Activated CD4-positive, alpha-beta T cell treated with anti-CD3 and anti-CD28 coated beads, Interleukin-2, Interleukin-6, amounts not matched to agents 100 ng/mL and 50 ng/mL, durations not matched to agents 16 hours and 8 hours (primary cell): ENCODE results near the gene ZNF775.
A peak's percentile ranks its signal among the peaks of the same experiment; 100 is the strongest.

Experiments used
- DNase-seq: peaks from one replicate; pipeline ENCODE4 v3.0.0-alpha.2; 2020

ZNF775 gene

GRCh38 chr7:150369748-150370501 is 9.2 kb upstream of the ZNF775 start:
- no peak for DNase-seq

DNA sequence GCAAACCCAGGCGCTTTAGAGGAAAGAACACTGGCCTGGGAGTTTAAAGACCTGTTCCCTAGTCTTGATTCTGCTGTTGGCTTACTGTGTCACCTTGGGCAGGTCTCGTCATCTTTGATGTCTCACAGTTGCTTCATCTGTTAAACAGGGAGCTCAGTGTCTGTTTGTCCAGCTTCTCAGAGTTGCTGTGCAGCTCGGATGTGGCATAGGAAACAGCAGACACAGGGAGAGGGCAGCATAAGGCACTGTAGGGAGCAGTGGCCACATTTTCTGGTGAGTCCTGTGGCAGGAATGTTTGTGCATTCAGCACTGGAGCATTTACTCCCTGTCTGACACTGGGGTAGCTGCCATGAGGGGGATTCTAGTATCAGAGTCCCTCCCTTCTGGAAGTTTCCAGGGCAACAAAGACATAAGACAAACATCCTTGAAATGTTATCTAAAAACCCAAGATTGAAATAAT is 8.5 kb upstream of the ZNF775 start:
- DNase-seq = no peak

- no peak for DNase-seq
Observed at GRCh38 chr7:150371131-150371995, 7.8 kb upstream of the ZNF775 start.

- no peak for DNase-seq
Observed at GRCh38 chr7:150371996-150372270, 7.2 kb upstream of the ZNF775 start.

DNA sequence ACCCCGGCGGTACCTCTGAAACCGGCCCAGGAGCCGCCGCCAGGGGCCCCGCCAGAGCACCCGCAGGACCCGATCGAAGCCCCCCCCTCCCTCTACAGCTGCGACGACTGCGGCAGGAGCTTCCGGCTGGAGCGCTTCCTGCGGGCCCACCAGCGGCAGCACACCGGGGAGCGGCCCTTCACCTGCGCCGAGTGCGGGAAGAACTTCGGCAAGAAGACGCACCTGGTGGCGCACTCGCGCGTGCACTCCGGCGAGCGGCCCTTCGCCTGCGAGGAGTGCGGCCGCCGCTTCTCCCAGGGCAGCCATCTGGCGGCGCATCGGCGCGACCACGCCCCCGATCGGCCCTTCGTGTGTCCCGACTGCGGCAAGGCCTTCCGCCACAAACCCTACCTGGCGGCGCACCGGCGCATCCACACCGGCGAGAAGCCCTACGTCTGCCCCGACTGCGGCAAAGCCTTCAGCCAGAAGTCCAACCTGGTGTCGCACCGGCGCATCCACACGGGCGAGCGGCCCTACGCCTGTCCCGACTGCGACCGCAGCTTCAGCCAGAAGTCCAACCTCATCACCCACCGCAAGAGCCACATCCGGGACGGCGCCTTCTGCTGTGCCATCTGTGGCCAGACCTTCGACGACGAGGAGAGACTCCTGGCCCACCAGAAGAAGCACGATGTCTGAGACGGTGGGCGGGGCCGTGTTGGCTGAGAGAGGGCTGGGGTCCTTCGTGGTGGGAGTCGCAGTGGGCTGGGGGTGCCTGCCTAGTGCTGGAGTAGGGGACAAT is 6.7 kb upstream of the ZNF775 start:
- no peak for DNase-seq

DNA sequence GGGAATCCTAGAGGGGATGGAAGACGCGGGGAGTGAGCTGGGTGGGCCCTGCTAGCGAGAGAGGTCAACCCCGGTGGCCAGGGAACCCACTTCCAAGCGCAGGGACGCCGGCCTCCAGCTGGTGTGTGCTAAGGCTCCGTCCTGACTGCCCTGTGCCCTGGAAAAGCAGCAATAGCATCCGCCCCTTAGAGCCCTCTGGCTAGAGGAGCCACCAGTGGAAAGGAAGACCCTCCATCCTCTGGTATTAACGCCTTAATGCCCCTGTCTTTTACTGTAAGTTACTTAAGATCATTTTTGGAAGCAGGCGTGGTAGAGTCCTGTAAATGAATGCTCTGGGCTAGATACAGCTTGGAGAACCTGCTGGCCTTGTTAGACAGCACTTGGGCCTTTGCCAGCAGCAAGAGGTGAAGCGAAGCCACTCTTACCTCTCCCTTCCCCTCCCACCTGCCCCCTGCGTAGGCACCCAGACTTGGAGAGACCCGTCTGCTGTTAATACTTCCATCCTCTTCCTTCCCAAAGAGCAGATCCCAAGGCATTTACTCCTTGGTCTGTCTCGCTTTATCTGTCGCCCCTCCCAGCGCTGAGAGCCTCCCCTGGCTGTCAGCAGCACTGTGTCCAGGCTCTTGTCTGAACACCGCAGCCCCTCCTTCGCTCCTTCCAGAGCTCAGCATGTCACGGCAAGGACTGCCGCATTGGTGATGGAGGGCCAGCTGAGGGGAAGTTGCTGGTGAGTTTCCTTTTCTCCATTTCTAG is 5.9 kb upstream of the ZNF775 start:
- DNase-seq = no peak

DNA sequence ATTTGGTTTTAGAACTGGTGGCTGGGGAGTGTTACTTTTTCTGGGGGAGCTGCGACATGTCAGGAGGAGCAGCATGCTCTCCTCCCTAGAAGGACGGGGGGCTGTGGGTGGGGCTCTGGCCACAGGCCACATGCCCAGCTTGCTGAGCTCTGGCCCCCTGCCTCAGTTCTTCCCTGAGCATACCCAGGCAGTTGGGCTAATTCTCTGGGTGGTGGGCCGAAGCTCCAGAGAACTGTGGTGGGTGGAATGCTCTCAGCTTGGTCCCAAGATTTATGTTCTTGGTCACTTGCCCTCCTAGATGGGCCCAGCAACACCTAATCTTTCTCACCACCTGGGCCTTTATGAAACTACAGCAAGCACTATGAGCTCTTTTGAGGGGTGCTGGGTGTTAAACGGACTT is 5.1 kb upstream of the ZNF775 start:
- DNase-seq = no peak

DNA sequence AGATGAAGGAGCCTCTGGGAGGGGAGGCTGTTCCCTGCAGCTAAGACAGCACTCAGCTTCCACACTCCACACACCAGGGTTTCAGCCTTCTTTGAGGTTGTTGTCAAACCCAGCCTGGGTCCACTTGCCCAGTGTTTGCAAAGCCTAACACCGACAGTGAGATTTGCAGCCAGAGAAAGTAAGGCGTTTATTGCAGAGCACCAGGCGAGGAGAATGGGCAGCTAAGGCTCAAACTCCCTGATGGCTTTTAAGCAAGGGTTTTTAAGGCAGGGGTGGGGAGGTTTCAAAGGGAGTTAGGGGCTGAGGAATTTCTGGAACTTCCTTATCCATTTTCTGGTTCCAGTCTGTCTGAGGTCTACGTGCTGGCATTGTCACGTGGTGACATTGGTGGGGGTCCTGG is 4.7 kb upstream of the ZNF775 start:
- no peak for DNase-seq

- peak; percentile 33 for DNase-seq
Observed at GRCh38 chr7:150375662-150376521, 3.2 kb upstream of the ZNF775 start.

DNA sequence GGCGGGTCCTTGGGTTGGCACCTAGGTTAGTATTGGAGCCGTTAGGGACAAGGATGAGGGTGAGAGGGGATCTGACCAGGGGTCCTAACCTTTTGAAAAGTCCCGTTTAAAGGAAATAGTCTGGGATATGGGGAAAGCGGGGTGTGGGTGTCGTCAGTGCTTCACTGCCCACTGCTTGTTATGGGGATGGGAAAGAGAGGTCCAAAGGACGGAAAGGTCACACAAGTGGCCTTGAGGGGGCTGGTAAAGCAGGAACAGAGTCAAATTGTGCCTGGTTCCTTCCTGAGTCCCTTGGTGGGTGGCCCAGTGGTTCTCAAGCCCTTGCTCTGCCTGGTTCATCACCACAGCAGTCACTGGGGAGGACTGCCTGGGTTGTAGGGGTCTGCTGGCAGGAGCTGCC is 2.6 kb upstream of the ZNF775 start:
- no peak for DNase-seq

DNA sequence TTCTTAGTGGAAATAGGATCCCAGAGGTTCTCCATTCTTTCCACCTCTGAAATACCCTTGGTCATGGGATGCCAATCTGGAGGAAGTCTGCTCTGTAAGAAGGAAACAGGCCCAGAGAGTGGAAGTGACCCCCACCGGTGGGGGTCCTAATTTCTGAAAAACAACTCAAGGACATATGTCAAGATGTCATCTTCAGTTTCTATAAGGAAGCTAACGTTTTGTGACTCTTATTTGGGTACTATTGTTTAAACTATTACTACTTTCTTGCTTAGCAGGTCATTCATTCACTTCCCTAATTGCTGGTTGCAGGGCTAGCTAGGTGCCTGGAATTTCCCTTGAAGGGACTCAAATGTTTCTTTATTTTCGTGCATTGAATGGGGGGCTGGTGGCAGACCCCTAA is 1.9 kb upstream of the ZNF775 start:
- DNase-seq = no peak

GRCh38 chr7:150377635-150378034 is 1.5 kb upstream of the ZNF775 start:
- no peak for DNase-seq

GRCh38 chr7:150378115-150378852 is 846 bp upstream of the ZNF775 start:
- peak; percentile 48 for DNase-seq

DNA sequence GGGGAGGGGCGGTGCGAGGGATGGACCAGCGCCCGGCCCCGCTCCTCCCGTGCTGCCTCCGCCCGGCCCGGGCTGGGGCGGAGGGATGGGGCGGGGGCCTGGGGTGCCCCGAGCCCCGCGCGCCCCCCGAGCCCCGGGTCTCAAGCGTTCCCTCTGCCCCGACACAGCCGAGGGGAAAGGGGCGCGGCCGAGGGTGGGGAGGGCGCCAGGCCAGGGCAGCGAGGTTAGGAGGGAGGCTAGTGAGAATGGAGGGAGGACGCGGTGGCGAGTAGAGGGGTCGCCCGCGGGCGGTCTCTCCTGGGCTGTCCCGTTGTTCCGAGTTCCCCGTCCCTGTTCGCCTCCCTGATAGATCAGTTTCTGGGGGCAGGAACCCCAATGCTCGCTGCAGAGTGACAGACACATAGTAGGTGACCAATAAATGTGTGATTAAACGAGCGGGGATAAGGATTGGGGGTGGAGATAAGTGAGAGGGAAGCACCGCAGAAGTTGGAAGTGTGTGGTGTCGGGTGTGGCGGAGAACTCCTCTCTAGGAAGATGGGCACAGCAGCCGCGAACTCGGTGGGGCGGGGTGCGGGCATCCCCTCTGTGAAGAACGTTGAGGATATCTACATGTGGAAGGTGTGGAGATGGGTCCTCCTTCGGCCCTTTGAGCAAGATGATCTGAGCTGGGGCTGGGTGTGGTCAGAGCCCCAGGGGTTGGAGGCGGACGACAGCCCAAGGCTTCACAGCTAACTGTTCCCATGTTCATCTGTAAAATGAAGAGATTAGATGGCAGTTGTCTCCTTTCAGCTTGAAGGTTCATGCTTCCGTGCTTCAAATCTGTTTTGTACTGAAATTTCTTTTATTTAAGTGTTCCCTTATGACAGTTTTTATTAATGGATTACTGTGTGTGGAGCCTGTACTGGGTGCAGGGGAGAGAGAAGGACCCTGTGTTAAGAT is 580 bp downstream of the ZNF775 start:
- peak; percentile 29 for DNase-seq

GRCh38 chr7:150380463-150380862 is 1.3 kb downstream of the ZNF775 start:
- no peak for DNase-seq

DNA sequence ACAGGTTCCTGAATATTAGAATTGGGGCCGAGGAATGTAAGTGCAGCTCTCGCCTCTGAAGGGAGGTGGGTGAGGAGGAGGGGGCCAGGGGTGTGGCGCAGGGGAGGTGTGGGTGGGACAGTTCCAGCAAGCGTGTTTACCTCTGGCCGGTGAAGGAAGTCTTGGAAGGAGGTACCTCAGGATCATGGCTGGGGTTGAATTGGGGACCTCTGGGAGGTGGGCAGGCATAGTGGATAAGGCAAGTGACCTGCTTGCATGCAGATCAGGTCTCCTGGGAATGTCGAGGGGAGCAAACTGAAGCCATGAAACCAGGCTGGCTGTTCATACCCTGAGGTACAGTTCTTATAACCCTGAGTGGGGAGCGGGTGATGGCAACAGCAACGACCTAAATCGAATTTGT is 2.0 kb downstream of the ZNF775 start:
- no peak for DNase-seq

DNA sequence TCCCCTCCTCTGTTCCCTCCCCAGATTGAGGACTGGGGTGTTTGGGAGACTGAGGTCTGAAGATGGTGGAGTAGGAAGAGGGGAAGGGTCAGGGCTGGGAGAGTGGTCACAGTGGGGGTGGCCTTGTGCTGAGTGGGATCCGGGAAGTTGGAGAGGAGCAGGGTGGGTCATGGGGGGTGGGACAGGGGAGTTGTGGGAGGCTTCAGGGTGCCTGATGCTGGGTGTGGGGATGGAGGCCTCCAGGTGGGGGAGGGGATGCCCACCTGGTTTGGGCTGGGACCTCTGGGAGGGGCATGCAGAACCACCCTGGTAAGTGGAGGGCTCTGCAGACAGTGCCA is 2.6 kb downstream of the ZNF775 start:
- DNase-seq = no peak

GRCh38 chr7:150382123-150382843 is 3.2 kb downstream of the ZNF775 start:
- no peak for DNase-seq

GRCh38 chr7:150382844-150383225 is 3.7 kb downstream of the ZNF775 start:
- no peak for DNase-seq
